BLaER1 treated with 17β-estradiol and CSF1 and Interleukin-3, amounts not matched to agents 10 nM and 100 nM (cell line): ENCODE measurements around the gene KRTAP1-4.
"Not testable (repeated sequence)": the region's sequence is repeated elsewhere in the genome, so short reads cannot be mapped to it uniquely, and the experiment has no call there.

Source experiments
- H3K27ac ChIP-seq, 11 experiments: shearing (Covaris generic); formaldehyde crosslinking; 2 replicates each; pipeline ENCODE4 v1.8.1; 2022
- H3K27me3 ChIP-seq, 11 experiments: shearing (Covaris generic); formaldehyde crosslinking; 2 replicates each; pipeline ENCODE4 v1.8.1; 2022
- H3K36me3 ChIP-seq, 11 experiments: shearing (Covaris generic); formaldehyde crosslinking; 2 replicates each; pipeline ENCODE4 v1.8.1; 2022
- H3K4me1 ChIP-seq, 10 experiments: shearing (Covaris generic); formaldehyde crosslinking; 2 replicates each; pipeline ENCODE4 v1.8.1; 2022
- H3K4me2 ChIP-seq, 11 experiments: shearing (Covaris generic); formaldehyde crosslinking; 2 replicates each; pipeline ENCODE4 v1.8.1; 2022
- H3K4me3 ChIP-seq, 10 experiments: shearing (Covaris generic); formaldehyde crosslinking; 2 replicates each; pipeline ENCODE4 v1.8.1; 2022
- H3K9ac ChIP-seq, 11 experiments: shearing (Covaris generic); formaldehyde crosslinking; 2 replicates each; pipeline ENCODE4 v1.8.1; 2022
- H3K9me3 ChIP-seq, 11 experiments: shearing (Covaris generic); formaldehyde crosslinking; replicated peaks in 1 of 11; 2 replicates each; pipeline ENCODE4 v1.8.1; 2022
- H4K20me1 ChIP-seq, 11 experiments: shearing (Covaris generic); formaldehyde crosslinking; 2 replicates each; pipeline ENCODE4 v1.8.1; 2022
- Cebpa-rat ChIP-seq, 11 experiments: shearing (Covaris generic); IDR thresholded peaks; 2 replicates each; pipeline ENCODE4 v1.8.1; 2022

KRTAP1-4 gene

DNA sequence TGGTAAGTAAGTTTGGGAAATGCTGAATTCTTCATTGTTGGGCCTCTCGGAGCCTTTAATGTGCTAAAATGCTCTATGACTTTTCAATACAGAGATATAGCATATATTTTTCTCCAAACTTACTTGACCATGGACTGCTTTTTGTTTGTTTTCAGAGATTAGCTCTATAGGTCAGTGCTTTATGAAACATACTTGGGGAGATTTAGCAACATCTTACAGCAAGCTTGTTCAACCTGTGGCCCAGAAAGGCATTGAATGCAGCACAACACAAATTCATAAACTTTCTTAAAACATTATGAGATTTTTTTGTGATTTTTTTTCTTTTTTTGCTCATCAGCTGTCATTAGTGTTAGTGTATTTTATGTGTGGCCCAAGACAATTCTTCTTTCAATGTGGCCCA is 20.1 kb downstream of the KRTAP1-4 start:
- no peak overlapping the region for H3K4me2 ChIP-seq

DNA sequence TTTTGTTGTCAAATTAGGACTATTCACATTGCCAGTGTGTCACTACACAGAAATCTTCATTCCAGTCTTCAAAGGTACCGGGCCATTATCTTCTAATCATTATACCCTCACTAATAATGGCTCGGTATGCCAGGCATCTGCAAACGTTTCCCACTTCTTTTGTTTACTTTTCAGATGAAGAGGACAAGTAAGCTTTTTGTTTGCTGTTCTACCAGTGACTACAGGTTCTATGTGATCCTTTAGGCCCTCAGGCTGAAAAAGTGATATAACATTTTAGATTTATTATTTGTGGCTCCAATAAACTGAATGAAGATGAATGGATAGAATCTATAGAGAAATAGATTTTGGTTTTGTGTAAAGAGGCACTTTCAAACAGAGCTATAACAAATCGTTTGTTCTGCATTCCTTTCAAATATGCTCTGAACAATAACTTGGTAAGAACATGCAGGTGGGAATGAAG is 20.7 kb downstream of the KRTAP1-4 start:
- no peak overlapping the region for H3K27ac ChIP-seq
- H4K20me1 ChIP-seq, result no peaks in the 10 kb centered on the region
- no peaks in the 10 kb centered on the region for H3K9me3 ChIP-seq
- H3K4me1 ChIP-seq, result no peaks in the 10 kb centered on the region
- H3K9ac ChIP-seq, result no peak overlapping the region
- no peak overlapping the region for H3K4me2 ChIP-seq
- H3K27me3 ChIP-seq, result no peaks in the 10 kb centered on the region
- H3K4me3 ChIP-seq, result no peak overlapping the region
- TF ChIP-seq Cebpa-rat (IDR thresholded peaks at IDR 0.05), result no peak
- no peaks in the 10 kb centered on the region for H3K36me3 ChIP-seq

More for the DNA sequence above, 20.1 kb downstream of the KRTAP1-4 start:
- H3K27me3 ChIP-seq, result no peaks in the 10 kb centered on the region
- H3K27ac ChIP-seq, result no peak overlapping the region
- no peaks in the 10 kb centered on the region for H4K20me1 ChIP-seq
- no peak for TF ChIP-seq Cebpa-rat (IDR thresholded peaks at IDR 0.05)
- H3K9ac ChIP-seq, result no peak overlapping the region
- H3K36me3 ChIP-seq, result no peaks in the 10 kb centered on the region
- no peaks in the 10 kb centered on the region for H3K9me3 ChIP-seq
- H3K4me1 ChIP-seq, result no peaks in the 10 kb centered on the region
- no peak overlapping the region for H3K4me3 ChIP-seq

DNA sequence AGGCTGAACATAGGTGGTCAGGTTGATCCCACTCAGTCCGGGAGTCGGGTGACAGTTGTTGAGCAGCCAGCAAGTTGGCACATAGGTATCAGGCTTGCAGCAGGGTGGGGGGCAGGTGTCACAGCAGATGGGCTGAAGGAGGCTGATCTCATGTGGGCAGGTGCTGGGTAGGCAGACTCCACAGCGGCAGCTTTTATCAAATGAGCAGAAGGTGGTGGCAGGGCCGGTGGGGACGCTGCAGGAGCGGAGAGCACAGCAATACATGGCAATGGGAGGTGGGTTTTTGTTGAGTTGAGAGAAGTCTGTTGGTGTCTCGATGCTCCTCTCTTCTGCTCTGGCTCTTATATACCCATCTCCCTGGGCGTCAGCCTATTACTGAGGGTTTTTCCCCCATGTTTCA is 21.2 kb downstream of the KRTAP1-4 start, which contains the start of gene KRTAP3-1:
Gene KRTAP3-1, minus strand, starts transcription at position 318 of the 400 bp plus-strand sequence. Its CDS starts 54 bp downstream, at position 264.
- no peak within 1 kb of the TSS for H3K4me3 ChIP-seq
- no peak within 1 kb of the TSS for H3K9ac ChIP-seq
- no peak within 1 kb of the TSS for H3K4me2 ChIP-seq
- H4K20me1 ChIP-seq, result no peaks in the 10 kb centered on the region
- no peaks in the 10 kb centered on the region for H3K36me3 ChIP-seq
- H3K4me1 ChIP-seq, result no peaks in the 10 kb centered on the region
- no peaks in the 10 kb centered on the region for H3K9me3 ChIP-seq
- H3K27ac ChIP-seq, result no peak within 1 kb of the TSS
- no peak for TF ChIP-seq Cebpa-rat (IDR thresholded peaks at IDR 0.05)
- H3K27me3 ChIP-seq, result no peaks in the 10 kb centered on the region

DNA sequence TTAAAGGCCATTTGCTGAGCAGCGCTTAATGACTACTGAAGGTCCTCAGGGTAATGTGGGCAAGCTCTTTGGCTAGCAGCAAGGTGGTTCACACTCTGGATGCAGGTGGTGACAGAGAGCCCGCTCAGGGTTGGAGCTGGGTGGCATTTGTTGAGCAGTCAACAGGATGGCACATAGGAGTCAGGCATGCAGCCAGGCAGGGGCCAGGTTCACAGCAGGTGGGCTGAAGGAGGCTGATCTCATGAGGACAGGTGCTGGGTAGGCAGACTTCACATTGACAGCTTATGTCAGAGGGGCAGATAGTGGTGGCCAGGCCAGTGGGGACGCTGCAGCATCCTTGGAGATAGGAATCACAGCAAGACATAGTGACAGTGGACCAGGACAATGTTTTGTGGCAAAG is 25.6 kb downstream of the KRTAP1-4 start:
- Histone ChIP-seq H3K4me2 (no peak overlapping the region), H3K27me3 (no peaks in the 10 kb centered on the region), H3K4me1 (no peaks in the 10 kb centered on the region), H3K27ac (no peak overlapping the region), H3K4me3 (no peak overlapping the region), H3K9me3 (0 out of 22 replicates have a peak, but pooled peaks cover 0 to 9% (median 0%) of the 10 kb centered on the region in 11 experiments), H3K36me3 (no peaks in the 10 kb centered on the region), H3K9ac (no peak overlapping the region), H4K20me1 (no peaks in the 10 kb centered on the region)
- no peak for TF ChIP-seq Cebpa-rat (IDR thresholded peaks at IDR 0.05)

DNA sequence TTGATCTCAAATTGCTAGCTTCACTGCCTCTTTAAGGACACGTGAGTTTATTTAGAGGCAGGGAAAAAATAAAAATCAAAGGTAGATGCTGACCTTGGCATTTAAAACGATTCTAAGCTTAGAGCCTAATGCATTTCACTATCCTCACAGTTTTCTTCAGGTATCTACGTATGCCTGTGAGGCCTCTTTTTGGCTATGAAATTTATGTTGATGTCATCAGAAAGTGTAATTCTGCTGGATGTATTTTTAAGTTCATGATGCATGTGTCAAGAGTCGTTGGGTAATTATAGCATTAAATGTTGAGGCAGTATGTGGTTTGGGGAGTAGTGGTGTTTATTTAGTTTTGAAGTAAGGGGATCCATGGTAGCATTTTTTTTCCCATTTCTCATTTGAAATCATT is 26.1 kb downstream of the KRTAP1-4 start:
- no peaks in the 10 kb centered on the region for H3K4me1 ChIP-seq
- no peak overlapping the region for H3K4me2 ChIP-seq
- TF ChIP-seq Cebpa-rat (IDR thresholded peaks at IDR 0.05), result no peak
- H3K4me3 ChIP-seq, result no peak overlapping the region
- H3K36me3 ChIP-seq, result no peaks in the 10 kb centered on the region
- no peaks in the 10 kb centered on the region for H3K27me3 ChIP-seq
- H3K27ac ChIP-seq, result no peak overlapping the region
- no peak overlapping the region for H3K9ac ChIP-seq
- no peaks in the 10 kb centered on the region for H4K20me1 ChIP-seq
- 0 out of 22 replicates have a peak, but pooled peaks cover 0 to 9% (median 0%) of the 10 kb centered on the region in 11 experiments for H3K9me3 ChIP-seq

DNA sequence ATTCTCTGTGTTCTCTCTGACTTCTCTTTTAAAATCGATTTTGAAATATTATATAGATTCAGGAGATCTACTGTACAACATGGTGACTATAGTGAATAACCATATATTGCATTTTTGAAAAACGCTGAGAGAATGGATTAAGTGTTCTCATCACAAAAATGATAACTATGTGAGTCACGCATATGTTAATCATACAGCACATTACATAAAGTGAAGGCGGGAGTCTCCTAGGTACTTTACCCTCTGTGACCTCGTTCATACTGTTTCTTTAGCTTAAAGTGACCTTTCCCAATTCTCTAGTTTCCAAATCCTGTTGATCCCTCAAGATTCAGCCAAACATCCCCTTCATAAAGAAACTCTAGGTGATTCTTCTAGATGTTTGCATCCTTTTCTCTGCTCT is 27.2 kb downstream of the KRTAP1-4 start:
- Histone ChIP-seq H3K9ac (no peak overlapping the region), H3K36me3 (no peaks in the 10 kb centered on the region), H3K4me3 (no peak overlapping the region), H3K9me3 (0 out of 22 replicates have a peak, but pooled peaks cover 0 to 9% (median 0%) of the 10 kb centered on the region in 11 experiments), H3K27ac (no peak overlapping the region), H3K4me2 (no peak overlapping the region), H3K27me3 (no peaks in the 10 kb centered on the region), H4K20me1 (no peaks in the 10 kb centered on the region), H3K4me1 (no peaks in the 10 kb centered on the region)
- TF ChIP-seq Cebpa-rat (IDR thresholded peaks at IDR 0.05), result no peak

DNA sequence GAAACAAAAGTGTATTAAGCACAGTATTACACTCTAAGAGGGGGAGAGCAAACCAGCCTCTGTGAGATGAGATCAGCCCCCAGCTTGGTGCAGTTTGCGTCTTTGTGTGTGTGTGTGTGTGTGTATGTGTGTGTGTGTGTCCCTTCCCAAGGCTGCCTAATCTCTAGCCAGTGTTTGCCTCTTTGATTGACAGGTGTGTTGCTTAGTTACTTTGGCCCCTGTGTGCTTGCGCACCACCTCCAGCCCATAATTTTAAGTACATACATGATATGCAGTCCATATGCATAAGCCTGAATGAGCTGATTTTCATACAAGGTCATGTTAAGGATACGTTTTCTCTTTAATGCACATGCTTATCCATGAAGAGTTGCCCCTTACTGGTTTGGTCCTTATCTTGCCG is 28.2 kb downstream of the KRTAP1-4 start:
- Histone ChIP-seq H4K20me1 (no peaks in the 10 kb centered on the region), H3K36me3 (no peaks in the 10 kb centered on the region), H3K9me3 (0 out of 22 replicates have a peak, but pooled peaks cover 0 to 9% (median 0%) of the 10 kb centered on the region in 11 experiments), H3K4me2 (no peak overlapping the region), H3K27me3 (no peaks in the 10 kb centered on the region), H3K27ac (no peak overlapping the region), H3K4me3 (no peak overlapping the region), H3K9ac (no peak overlapping the region), H3K4me1 (no peaks in the 10 kb centered on the region)
- no peak for TF ChIP-seq Cebpa-rat (IDR thresholded peaks at IDR 0.05)

DNA sequence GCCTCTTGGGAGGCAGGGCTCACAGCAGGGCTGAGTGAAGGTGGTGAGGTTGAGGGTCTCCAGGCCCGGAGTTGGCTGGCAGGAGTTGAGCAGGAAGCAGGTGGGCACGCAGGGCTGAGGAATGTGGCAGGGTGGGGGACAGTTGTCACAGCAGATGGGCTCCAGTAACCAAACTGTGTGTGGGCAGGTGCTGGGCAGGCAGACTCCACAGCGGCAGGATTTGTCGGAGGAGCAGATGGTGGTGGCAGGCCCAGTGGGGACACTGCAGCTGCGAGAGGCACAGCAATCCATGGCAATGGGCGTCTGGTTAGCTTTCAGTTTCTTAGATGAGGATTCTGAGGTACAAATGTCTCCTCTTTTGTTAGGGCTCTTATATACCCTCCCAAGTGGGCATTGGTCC is 30.4 kb downstream of the KRTAP1-4 start, which contains the start of gene KRTAP3-2:
Gene KRTAP3-2, minus strand, starts transcription at position 344 of the 400 bp plus-strand sequence. Its CDS starts 53 bp downstream, at position 291.
- H3K4me3 ChIP-seq, H3K36me3 ChIP-seq, H3K27ac ChIP-seq, H3K4me2 ChIP-seq, H3K4me1 ChIP-seq, H3K9me3 ChIP-seq, H3K9ac ChIP-seq, H4K20me1 ChIP-seq, H3K27me3 ChIP-seq: not testable (repeated sequence)

DNA sequence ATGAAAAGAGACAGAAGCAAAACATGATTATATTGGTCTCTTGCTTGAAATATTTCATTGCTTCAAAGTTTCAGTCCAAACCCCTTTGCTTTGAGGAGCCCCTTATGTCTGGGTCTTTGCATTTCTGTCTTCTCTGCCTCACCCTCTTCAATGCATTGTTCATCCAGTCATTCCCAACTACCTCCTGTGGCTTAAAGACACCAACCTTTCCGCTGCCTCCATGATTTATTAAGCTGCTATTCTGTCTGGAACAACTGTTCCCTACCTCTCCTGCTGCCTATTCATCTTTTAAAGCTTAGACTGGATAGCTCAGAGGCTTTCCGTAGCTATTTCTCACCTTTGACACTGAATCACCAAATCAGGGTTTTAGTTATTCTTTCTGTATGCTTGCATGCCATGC is 32.6 kb downstream of the KRTAP1-4 start:
- no peak overlapping the region for H3K4me3 ChIP-seq
- no peaks in the 10 kb centered on the region for H3K27me3 ChIP-seq
- H3K4me2 ChIP-seq, result no peak overlapping the region
- no peaks in the 10 kb centered on the region for H3K36me3 ChIP-seq
- no peak overlapping the region for H3K27ac ChIP-seq
- H3K4me1 ChIP-seq, result no peaks in the 10 kb centered on the region
- H4K20me1 ChIP-seq, result no peaks in the 10 kb centered on the region
- no peak for TF ChIP-seq Cebpa-rat (IDR thresholded peaks at IDR 0.05)
- 0 out of 22 replicates have a peak, but pooled peaks cover 0 to 9% (median 0%) of the 10 kb centered on the region in 11 experiments for H3K9me3 ChIP-seq
- no peak overlapping the region for H3K9ac ChIP-seq

DNA sequence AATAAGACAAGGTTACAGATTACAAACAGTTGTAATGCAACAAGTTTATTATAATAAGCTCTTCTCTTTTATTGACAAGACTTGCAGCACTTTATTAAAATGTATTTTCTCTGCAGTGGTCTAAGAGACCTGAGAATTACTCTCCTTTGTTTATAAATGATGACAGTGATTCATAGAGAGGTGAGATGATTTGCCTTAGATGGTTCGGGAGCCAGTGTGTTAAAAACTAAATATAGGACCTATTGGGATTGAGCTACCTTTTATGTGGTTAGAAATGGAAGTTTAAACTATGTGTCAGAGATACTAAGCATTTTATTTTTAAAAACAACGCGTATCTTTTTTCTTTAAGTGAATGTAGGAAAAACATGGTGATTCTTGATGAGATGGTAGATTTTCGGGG is 33.2 kb downstream of the KRTAP1-4 start:
- no peak overlapping the region for H3K4me2 ChIP-seq
- H3K4me3 ChIP-seq, result no peak overlapping the region
- 0 out of 22 replicates have a peak, but pooled peaks cover 0 to 9% (median 0%) of the 10 kb centered on the region in 11 experiments for H3K9me3 ChIP-seq
- TF ChIP-seq Cebpa-rat (IDR thresholded peaks at IDR 0.05), result no peak
- no peak overlapping the region for H3K27ac ChIP-seq
- H3K9ac ChIP-seq, result no peak overlapping the region
- no peaks in the 10 kb centered on the region for H3K4me1 ChIP-seq
- H4K20me1 ChIP-seq, result no peaks in the 10 kb centered on the region
- H3K27me3 ChIP-seq, result no peaks in the 10 kb centered on the region
- no peaks in the 10 kb centered on the region for H3K36me3 ChIP-seq
